GM12878 (cell line): Measurements from ENCODE around the gene PDZRN4. TPM values are rescaled to one million over a fixed set of nuclear protein-coding genes. Genes with fewer than 3 reads are reported as not detected.

Source experiments
- CHD4 ChIP-seq: fragments of 200-600 bp; sonication (generic); IDR thresholded peaks from 2 replicates; pipeline ENCODE4 v1.6.1; 2016; ENCODE audit warnings: mild to moderate bottlenecking
- SIN3A ChIP-seq: IDR thresholded peaks from 2 replicates; pipeline ENCODE4 v1.6.1; 2012; ENCODE audit warnings: low read depth, low read length, improper control_type of control experiment
- SP1 ChIP-seq: IDR thresholded peaks from one replicate; pipeline ENCODE4 v1.6.1; 2011; ENCODE audit warnings: low read depth, low read length
- TBL1XR1 ChIP-seq: IDR thresholded peaks from 2 replicates; pipeline ENCODE4 v1.6.1; 2012; ENCODE audit warnings: low read depth, low read length, improper control_type of control experiment
- polyA plus RNA-seq, 11 experiments: library from polyadenylated mRNA; depleted of rRNA in 4 of 11; unstranded in 6 of 11; stranded (reverse) in 5 of 11; fragments of >200 nt; fragmentation: Nextera tagmentation in 4 of 11; fragmentation: Illumina TruSeq in 1 of 11; extraction: Ambion mirVana in 4 of 11; extraction: Trizol in 1 of 11; gene quantifications; 1 replicate in 1 of 11; 2 replicates in 10 of 11; pipeline versions ENCODE4 v1.2.1 to v1.2.3, GENCODE V29; 2011 to 2016; ENCODE audit warnings: inconsistent platforms in 2 of 11, missing spikeins in 2 of 11, low read depth in 1 of 11
- total RNA-seq, 4 experiments: library from RNA; depleted of rRNA in 3 of 4; stranded (reverse); fragments of >200 nt in 3 of 4; fragmentation: Illumina TruSeq in 1 of 4; extraction: Trizol in 1 of 4; gene quantifications; 2 replicates each; pipeline versions ENCODE4 v1.2.1 to v1.2.3, GENCODE V29; 2013 to 2021
- TF ChIP-seq, protein P1 (sequence below): IDR thresholded peaks from 2 replicates; pipeline ENCODE4 v1.6.1; 2012; ENCODE audit warnings: mild to moderate bottlenecking, low read depth, low read length
- TF ChIP-seq, protein P2 (sequence below): fragments of 450-650 bp; IDR thresholded peaks from 2 replicates; pipeline ENCODE4 v1.6.1; 2017; ENCODE audit warnings: mild to moderate bottlenecking, moderate library complexity

The PDZRN4 gene
- total and polyA plus RNA-seq, 10 of the 15 experiments (the other 5 are each of a cell fraction or from before 2014, with no cell fraction given) = 0.03 TPM; not detected in 9

GRCh38 chr12:41564816-41565215, 376.7 kb downstream of the PDZRN4 start (continued):
- TF ChIP-seq CHD4 (no peak), SP1 (no peak), SIN3A (no peak), TBL1XR1 (no peak)
- TF ChIP-seq, protein P1, sequence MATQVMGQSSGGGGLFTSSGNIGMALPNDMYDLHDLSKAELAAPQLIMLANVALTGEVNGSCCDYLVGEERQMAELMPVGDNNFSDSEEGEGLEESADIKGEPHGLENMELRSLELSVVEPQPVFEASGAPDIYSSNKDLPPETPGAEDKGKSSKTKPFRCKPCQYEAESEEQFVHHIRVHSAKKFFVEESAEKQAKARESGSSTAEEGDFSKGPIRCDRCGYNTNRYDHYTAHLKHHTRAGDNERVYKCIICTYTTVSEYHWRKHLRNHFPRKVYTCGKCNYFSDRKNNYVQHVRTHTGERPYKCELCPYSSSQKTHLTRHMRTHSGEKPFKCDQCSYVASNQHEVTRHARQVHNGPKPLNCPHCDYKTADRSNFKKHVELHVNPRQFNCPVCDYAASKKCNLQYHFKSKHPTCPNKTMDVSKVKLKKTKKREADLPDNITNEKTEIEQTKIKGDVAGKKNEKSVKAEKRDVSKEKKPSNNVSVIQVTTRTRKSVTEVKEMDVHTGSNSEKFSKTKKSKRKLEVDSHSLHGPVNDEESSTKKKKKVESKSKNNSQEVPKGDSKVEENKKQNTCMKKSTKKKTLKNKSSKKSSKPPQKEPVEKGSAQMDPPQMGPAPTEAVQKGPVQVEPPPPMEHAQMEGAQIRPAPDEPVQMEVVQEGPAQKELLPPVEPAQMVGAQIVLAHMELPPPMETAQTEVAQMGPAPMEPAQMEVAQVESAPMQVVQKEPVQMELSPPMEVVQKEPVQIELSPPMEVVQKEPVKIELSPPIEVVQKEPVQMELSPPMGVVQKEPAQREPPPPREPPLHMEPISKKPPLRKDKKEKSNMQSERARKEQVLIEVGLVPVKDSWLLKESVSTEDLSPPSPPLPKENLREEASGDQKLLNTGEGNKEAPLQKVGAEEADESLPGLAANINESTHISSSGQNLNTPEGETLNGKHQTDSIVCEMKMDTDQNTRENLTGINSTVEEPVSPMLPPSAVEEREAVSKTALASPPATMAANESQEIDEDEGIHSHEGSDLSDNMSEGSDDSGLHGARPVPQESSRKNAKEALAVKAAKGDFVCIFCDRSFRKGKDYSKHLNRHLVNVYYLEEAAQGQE = no peak
- TF ChIP-seq, protein P2, sequence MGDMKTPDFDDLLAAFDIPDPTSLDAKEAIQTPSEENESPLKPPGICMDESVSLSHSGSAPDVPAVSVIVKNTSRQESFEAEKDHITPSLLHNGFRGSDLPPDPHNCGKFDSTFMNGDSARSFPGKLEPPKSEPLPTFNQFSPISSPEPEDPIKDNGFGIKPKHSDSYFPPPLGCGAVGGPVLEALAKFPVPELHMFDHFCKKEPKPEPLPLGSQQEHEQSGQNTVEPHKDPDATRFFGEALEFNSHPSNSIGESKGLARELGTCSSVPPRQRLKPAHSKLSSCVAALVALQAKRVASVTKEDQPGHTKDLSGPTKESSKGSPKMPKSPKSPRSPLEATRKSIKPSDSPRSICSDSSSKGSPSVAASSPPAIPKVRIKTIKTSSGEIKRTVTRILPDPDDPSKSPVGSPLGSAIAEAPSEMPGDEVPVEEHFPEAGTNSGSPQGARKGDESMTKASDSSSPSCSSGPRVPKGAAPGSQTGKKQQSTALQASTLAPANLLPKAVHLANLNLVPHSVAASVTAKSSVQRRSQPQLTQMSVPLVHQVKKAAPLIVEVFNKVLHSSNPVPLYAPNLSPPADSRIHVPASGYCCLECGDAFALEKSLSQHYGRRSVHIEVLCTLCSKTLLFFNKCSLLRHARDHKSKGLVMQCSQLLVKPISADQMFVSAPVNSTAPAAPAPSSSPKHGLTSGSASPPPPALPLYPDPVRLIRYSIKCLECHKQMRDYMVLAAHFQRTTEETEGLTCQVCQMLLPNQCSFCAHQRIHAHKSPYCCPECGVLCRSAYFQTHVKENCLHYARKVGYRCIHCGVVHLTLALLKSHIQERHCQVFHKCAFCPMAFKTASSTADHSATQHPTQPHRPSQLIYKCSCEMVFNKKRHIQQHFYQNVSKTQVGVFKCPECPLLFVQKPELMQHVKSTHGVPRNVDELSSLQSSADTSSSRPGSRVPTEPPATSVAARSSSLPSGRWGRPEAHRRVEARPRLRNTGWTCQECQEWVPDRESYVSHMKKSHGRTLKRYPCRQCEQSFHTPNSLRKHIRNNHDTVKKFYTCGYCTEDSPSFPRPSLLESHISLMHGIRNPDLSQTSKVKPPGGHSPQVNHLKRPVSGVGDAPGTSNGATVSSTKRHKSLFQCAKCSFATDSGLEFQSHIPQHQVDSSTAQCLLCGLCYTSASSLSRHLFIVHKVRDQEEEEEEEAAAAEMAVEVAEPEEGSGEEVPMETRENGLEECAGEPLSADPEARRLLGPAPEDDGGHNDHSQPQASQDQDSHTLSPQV = no peak
- TF ChIP-seq, all 136 proteins: peak for 0
